ENCODE data around the gene MBOAT1.

MBOAT1 gene

DNA sequence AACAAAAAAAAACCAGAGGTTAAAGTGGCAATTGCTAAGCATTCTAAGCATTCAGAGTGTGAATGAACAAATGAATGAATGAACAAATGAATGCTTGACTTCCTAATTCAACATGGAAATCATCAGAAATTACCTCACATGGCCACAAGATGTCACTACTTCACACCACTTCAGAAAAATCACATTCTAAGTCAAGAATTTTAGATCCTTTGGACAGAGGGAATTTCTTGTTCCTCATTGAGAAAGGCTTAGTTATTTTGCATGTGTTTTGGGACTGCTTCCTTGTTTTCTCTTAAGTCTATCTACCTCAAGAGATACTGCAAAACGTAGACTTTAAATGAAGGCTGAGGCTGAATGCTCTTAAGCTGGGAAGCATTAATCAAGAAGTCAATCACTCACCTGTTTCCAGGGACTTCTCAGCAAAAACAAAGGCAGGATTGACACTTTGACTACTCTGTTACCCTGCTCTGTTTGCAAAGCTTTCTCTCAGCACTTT lies 120.2 kb downstream of the MBOAT1 start:
- DNase-seq, result peak; percentile 49

- no peak for DNase-seq
These were observed 125.3 kb downstream of the MBOAT1 start for GRCh38 chr6:20086992-20087391.

- DNase-seq, result no peak
These were observed 126.5 kb downstream of the MBOAT1 start for GRCh38 chr6:20085817-20086216.

DNA sequence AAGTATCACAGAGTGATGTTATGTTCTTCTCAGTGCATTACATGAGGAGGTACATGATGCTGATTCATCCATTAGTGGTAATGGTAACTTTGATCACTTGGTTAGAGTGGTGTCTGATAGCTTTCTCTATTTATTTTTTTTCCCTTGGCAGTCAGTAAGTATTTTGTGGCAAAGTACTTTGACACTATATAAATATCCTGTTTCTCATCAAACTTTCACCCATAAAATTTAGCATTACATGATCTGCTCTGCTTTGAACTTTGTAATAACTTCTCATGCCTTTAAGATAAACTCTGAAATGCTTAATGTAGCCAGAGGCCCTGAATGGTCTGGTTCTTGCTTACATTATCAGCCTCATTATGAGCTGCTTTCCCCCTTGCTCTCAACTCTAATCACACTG lies 127.9 kb downstream of the MBOAT1 start:
- no peak for DNase-seq

DNA sequence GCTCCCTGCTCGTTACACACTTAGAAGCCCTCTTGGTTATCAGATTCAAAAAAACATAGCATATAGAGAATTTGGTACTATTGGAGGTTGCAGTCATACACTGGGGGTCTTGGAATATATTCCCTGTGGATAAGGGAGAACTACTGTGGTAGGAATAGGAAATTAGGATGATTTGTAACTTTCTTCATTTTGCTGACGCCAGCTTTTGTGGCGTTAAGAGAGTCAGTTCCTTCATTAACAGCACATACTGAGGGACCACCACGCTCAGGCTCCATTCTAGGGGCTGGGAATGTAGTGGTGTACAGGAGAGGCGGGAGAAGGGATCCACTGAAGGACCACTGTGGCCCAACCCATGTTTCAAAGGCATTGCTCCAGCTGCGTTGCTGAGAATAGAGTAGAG lies 140.3 kb downstream of the MBOAT1 start:
- no peak for DNase-seq

DNA sequence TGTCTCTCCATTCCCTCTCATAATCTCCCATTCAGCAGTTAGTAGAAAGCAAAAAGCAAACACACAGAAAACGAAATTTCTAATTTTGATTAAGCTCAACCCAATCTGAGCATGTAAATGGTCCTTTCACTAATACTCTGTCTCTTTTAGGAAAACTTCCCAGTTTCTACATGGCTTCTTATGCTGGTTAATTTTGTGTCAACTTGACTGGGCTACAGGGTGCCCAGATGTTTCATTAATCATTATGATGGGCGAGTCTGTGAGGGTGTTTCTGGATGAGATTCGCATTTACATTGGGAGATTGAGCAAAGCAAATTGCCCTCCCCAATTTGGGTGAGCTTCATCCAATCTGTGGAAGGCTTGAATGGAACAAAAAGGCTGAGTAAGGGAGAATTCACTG lies 142.2 kb downstream of the MBOAT1 start:
- no peak for DNase-seq

DNA sequence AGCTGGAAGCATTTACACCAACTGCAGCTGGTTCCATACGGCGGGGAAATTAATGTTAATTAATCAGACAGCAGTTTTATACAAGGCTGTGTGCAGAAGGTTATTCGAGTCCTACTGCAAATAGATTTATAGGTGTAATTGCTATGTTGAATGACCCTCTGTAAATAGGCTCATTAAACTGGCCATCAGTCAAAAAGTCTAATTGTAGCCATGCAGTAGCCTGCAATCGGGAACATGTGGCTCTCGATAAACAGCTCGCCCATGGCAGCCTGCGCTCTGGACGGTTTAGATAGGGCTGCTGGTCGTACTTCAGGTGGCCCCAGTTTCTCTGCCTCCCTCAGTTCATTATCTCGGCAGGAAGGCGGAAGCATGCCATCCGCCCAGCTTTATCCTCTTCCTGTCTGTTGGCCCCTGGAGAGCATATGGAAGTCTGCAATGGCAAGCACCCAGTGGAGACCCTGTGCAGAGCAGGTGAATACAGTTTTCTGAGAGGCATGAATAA lies 143.2 kb downstream of the MBOAT1 start:
- DNase-seq, result no peak

- DNase-seq, result no peak
These were observed 143.8 kb downstream of the MBOAT1 start for GRCh38 chr6:20068421-20068988.

GRCh38 chr6:20061952-20062351 lies 150.3 kb downstream of the MBOAT1 start:
- no peak for DNase-seq

DNA sequence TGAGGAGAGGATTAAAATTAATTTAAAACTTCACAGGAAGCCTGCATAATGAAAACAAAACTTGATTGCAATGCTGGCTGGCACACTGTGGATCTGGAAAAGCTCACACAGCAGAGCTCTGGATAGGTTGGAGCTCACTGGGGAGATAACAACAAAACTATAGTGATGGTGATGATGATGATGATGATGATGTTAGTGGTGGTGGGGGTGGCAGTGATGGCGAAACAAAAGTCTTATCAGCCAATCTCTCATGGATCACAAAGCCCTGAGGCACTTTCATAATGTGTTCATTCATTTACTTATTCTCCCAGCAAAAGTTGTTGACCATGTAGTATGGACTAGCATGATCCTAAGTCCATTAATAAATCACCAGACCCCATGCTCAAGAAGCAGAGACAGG lies 152.0 kb downstream of the MBOAT1 start:
- no peak for DNase-seq

GRCh38 chr6:20058912-20059311 lies 153.4 kb downstream of the MBOAT1 start:
- no peak for DNase-seq

- DNase-seq, result no peak
These were observed 154.0 kb downstream of the MBOAT1 start for GRCh38 chr6:20058121-20058905.

DNA sequence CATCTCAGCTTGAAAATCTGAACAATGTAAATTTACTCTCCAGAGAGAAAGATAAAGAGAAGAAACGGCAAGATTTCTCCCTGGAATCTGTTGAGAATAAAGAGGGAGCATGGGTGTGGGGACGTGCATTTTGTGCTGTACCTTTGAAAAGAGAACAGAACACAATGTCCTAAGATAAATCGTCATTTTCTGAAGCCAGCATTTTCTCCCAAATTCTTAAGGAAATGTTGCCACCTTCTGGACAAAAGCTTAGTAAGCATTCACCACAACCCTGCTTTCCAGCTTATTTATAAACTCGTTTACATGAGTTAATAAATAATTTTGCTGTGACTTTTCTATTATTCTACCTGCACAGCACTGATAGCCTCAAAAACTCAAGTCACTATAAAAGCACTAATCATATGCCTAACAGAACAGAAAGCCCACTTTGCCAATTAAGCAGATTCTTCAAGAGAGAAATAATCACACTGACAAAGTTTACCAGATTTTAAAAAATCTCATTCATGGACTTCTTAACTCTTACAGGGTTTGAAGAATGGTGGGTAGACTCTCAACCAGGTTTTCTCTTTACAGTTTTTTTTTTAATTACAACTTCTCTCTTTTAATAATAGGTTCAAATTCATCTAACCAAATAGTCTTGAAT lies 155.8 kb downstream of the MBOAT1 start:
- peak; percentile 36 for DNase-seq

GRCh38 chr6:20055916-20056315 lies 156.4 kb downstream of the MBOAT1 start:
- DNase-seq, result no peak
